ENCODE results near the gene IQUB. TPM values are rescaled to one million over a fixed set of nuclear protein-coding genes. Genes with fewer than 3 reads are reported as not detected.

Gene IQUB
- total and polyA plus RNA-seq, 2 donors (not counting 1 experiment from before 2014, with no cell fraction given) = 0.01 to 0.12 TPM

DNA sequence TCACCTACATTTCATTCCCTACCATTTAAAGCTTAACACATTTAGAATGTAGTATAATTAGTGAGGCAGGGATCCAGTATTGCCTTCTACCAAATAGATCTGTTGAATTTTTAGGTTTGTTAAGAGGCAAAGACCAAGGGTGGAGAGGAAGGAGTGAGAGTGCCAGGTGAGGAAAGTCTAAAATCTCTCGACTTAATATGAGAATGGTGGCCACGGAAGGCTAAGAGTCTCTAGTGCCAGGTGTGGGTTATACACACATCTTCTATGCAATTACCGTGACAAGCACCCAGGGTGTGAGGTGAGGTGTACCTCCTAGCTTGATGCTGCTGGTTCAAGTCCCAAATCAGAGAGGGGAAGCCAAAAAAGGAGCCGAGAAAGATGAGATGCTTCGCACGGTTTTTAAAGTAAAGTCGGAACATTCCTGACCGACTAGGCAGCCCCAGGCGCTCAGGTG, 439 bp downstream of the IQUB start:
- Mint-ChIP-seq H3K4me3 (peak overlapping the region; percentile 93), H3K4me1 (peaks cover 20% of the 10 kb centered on the region), H3K27ac (peak overlapping the region; percentile 5), H3K9me3 (ENCODE audit: insufficient read depth) (no peaks in the 10 kb centered on the region), H3K27me3 (peaks cover 8% of the 10 kb centered on the region)
- Histone ChIP-seq H3K9me3 (ENCODE audit: control extremely low read depth in 1 of 3, control insufficient read depth in 2 of 3, insufficient read depth in 1 of 3, low read length in 2 of 3) (peaks cover 0 to 3% (median 0%) of the 10 kb centered on the region in 3 donors), H3K4me2 (replicated peaks; ENCODE audit: low read depth, low read length, poor library complexity, severe bottlenecking) (peak overlapping the region; percentile 79), H3K4me1 (ENCODE audit: control insufficient read depth in 2 of 2, insufficient read depth in 2 of 2, low read length in 2 of 2) (peaks cover 13 to 19% of the 10 kb centered on the region in 2 donors), H2AFZ (ENCODE audit: insufficient read depth, low read depth, low read length, poor library complexity, severe bottlenecking) (peak overlapping the region; percentile 73), H3K9ac (ENCODE audit: low read length) (peak overlapping the region; percentile 77), H4K20me1 (ENCODE audit: control insufficient read depth, insufficient read depth, low read length, poor library complexity, severe bottlenecking) (no peaks in the 10 kb centered on the region), H3K4me3 (ENCODE audit: control extremely low read depth in 1 of 5, extremely low read depth in 1 of 5, insufficient read depth in 1 of 5, low read depth in 2 of 5, low read length in 4 of 5) (peak overlapping the region; percentile 53 to 81 (median 69)), H3K79me2 (ENCODE audit: control insufficient read depth, insufficient read depth, low read length) (no peaks in the 10 kb centered on the region), H3K27me3 (replicated peaks in 1 of 4; ENCODE audit: control extremely low read depth in 1 of 4, control insufficient read depth in 3 of 4, insufficient read depth in 4 of 4, low read length in 3 of 4) (peaks cover 0 to 8% (median 3%) of the 10 kb centered on the region in 4 experiments), H3K36me3 (replicated peaks in 1 of 2; ENCODE audit: control extremely low read depth in 1 of 2, control insufficient read depth in 1 of 2, extremely low read depth in 1 of 2, insufficient read depth in 2 of 2, low read length in 1 of 2) (no peaks in the 10 kb centered on the region), H3K27ac (ENCODE audit: low read length in 2 of 2) (no peak overlapping the region)
- intact Hi-C loops (cut with micrococcal nuclease) = loop anchor here (1.0 kb wide), 1 partner anchor 215 kb away; the partner anchor contains the start of gene WASL
- CTCF ChIA-PET = interaction anchor here (1.4 to 3.0 kb wide), 3 partner anchors 13 to 39 kb away, joined by 6 to 19 read pairs (median 8); partner anchors contain the start of gene NDUFA5
- WGBS (ENCODE audit: insufficient coverage) = 0% methylated on average over 6 of the region's 9 CpGs
- DNase-seq (no peak), ATAC-seq (ENCODE audit: low read depth) (peak; percentile 2)
- POLR2A ChIA-PET = interaction anchor here (1.7 kb wide), 1 partner anchor 24 kb away, joined by 8 read pairs; the partner anchor contains the start of gene NDUFA5
- TF ChIP-seq EZH2 (IDR thresholded peaks at IDR 0.05; ENCODE audit: borderline replicate concordance, insufficient read depth, low read depth, low read length, poor library complexity, severe bottlenecking) = no peak
- TF ChIP-seq, protein P1, sequence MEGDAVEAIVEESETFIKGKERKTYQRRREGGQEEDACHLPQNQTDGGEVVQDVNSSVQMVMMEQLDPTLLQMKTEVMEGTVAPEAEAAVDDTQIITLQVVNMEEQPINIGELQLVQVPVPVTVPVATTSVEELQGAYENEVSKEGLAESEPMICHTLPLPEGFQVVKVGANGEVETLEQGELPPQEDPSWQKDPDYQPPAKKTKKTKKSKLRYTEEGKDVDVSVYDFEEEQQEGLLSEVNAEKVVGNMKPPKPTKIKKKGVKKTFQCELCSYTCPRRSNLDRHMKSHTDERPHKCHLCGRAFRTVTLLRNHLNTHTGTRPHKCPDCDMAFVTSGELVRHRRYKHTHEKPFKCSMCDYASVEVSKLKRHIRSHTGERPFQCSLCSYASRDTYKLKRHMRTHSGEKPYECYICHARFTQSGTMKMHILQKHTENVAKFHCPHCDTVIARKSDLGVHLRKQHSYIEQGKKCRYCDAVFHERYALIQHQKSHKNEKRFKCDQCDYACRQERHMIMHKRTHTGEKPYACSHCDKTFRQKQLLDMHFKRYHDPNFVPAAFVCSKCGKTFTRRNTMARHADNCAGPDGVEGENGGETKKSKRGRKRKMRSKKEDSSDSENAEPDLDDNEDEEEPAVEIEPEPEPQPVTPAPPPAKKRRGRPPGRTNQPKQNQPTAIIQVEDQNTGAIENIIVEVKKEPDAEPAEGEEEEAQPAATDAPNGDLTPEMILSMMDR (IDR thresholded peaks at IDR 0.05) = no peak

DNA sequence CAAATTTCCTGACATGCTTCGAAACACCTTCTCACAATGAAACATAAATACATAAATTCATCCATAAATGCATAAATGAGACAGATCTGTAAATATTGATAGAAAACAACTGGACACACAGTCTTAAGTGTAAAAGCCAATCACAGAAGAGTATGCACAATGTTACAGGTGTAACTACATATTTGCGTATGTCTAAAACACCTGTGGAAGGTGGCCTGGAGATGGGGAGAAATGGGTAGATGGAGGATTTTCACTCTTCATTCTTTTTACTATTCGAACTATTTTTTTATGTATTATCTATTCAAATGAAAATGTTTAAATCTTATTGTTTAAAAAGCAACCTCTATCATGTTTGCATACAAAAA, 860 bp downstream of the IQUB start:
- Mint-ChIP-seq H3K4me3 (peak overlapping the region; percentile 93), H3K4me1 (peaks cover 20% of the 10 kb centered on the region), H3K27me3 (peaks cover 11% of the 10 kb centered on the region), H3K9me3 (ENCODE audit: insufficient read depth) (no peaks in the 10 kb centered on the region), H3K27ac (no peak overlapping the region)
- DNase-seq (no peak), ATAC-seq (ENCODE audit: low read depth) (no peak)
- Histone ChIP-seq H3K27me3 (replicated peaks in 1 of 4; ENCODE audit: control extremely low read depth in 1 of 4, control insufficient read depth in 3 of 4, insufficient read depth in 4 of 4, low read length in 3 of 4) (peaks cover 0 to 8% (median 3%) of the 10 kb centered on the region in 4 experiments), H3K27ac (ENCODE audit: low read length in 2 of 2) (no peak overlapping the region), H3K79me2 (ENCODE audit: control insufficient read depth, insufficient read depth, low read length) (no peaks in the 10 kb centered on the region), H3K4me2 (replicated peaks; ENCODE audit: low read depth, low read length, poor library complexity, severe bottlenecking) (peak overlapping the region; percentile 79), H2AFZ (ENCODE audit: insufficient read depth, low read depth, low read length, poor library complexity, severe bottlenecking) (no peak overlapping the region), H3K9me3 (ENCODE audit: control extremely low read depth in 1 of 3, control insufficient read depth in 2 of 3, insufficient read depth in 1 of 3, low read length in 2 of 3) (peaks cover 0 to 3% (median 0%) of the 10 kb centered on the region in 3 donors), H3K9ac (ENCODE audit: low read length) (no peak overlapping the region), H3K36me3 (replicated peaks in 1 of 2; ENCODE audit: control extremely low read depth in 1 of 2, control insufficient read depth in 1 of 2, extremely low read depth in 1 of 2, insufficient read depth in 2 of 2, low read length in 1 of 2) (no peaks in the 10 kb centered on the region), H3K4me1 (ENCODE audit: control insufficient read depth in 2 of 2, insufficient read depth in 2 of 2, low read length in 2 of 2) (peaks cover 13 to 19% of the 10 kb centered on the region in 2 donors), H4K20me1 (ENCODE audit: control insufficient read depth, insufficient read depth, low read length, poor library complexity, severe bottlenecking) (no peaks in the 10 kb centered on the region), H3K4me3 (ENCODE audit: control extremely low read depth in 1 of 5, extremely low read depth in 1 of 5, insufficient read depth in 1 of 5, low read depth in 2 of 5, low read length in 4 of 5) (no peak overlapping the region)
- ChIA-PET CTCF (interaction anchor here (2.4 to 3.0 kb wide), 2 partner anchors 24 to 39 kb away, joined by 8 to 19 read pairs; partner anchors contain the start of gene NDUFA5), POLR2A (no interaction called here)
- intact Hi-C loops (cut with micrococcal nuclease) = no loop called here
- no CpG with 5 or more reads among the region's 3 CpGs for WGBS (ENCODE audit: insufficient coverage)
- TF ChIP-seq EZH2 (IDR thresholded peaks at IDR 0.05; ENCODE audit: borderline replicate concordance, insufficient read depth, low read depth, low read length, poor library complexity, severe bottlenecking) = no peak
- TF ChIP-seq, protein P1 (IDR thresholded peaks at IDR 0.05) = no peak

Data from B cell (primary cell).